ENCODE data around the gene RTN4R. TPM values are rescaled to one million over a fixed set of nuclear protein-coding genes. Genes with fewer than 3 reads are reported as not detected.

Gene RTN4R
- total and polyA plus RNA-seq, 2 of the 13 experiments (the other 11 are each of a cell fraction or from before 2014, with no cell fraction given): 0.22 to 0.77 TPM

GRCh38 chr22:20264614-20265452 is 3.3 kb downstream of the RTN4R start (continued):
- TF ChIP-seq BCL3 (CRISPR knock-in tag; IDR thresholded peaks at IDR 0.05): no peak
- TF ChIP-seq ZNF496 (CRISPR knock-in tag; IDR thresholded peaks at IDR 0.05; ENCODE audit: insufficient replicate concordance): no peak
- peak; percentile 48 for TF ChIP-seq ZNF687 (CRISPR knock-in tag; IDR thresholded peaks at IDR 0.05)
- TF ChIP-seq ETV6 (CRISPR knock-in tag; conservative IDR thresholded peaks at IDR 0.05): no peak
- TF ChIP-seq ZNF841 (CRISPR knock-in tag; IDR thresholded peaks at IDR 0.05; ENCODE audit: borderline replicate concordance): no peak
- peak; percentile 74 for TF ChIP-seq NR2C2 (CRISPR knock-in tag; IDR thresholded peaks at IDR 0.05; ENCODE audit: borderline replicate concordance)
- no peak for TF ChIP-seq ZSCAN20 (CRISPR knock-in tag; IDR thresholded peaks at IDR 0.05; ENCODE audit: borderline replicate concordance)
- no peak for TF ChIP-seq SCMH1 (CRISPR knock-in tag; IDR thresholded peaks at IDR 0.05; ENCODE audit: borderline replicate concordance)
- no peak for TF ChIP-seq HOXD1 (CRISPR knock-in tag; IDR thresholded peaks at IDR 0.05)
- TF ChIP-seq ZNF121 (CRISPR knock-in tag; IDR thresholded peaks at IDR 0.05): peak; percentile 92
- no peak for TF ChIP-seq HDAC1 (CRISPR knock-in tag; IDR thresholded peaks at IDR 0.05)
- no peak for TF ChIP-seq HOMEZ (CRISPR knock-in tag; IDR thresholded peaks at IDR 0.05; ENCODE audit: low read depth)
- TF ChIP-seq ZNF720 (CRISPR knock-in tag; IDR thresholded peaks at IDR 0.05): no peak
- no peak for TF ChIP-seq ZNF382 (CRISPR knock-in tag; IDR thresholded peaks at IDR 0.05; ENCODE audit: borderline replicate concordance)
- peak; percentile 67 for TF ChIP-seq ZNF629 (CRISPR knock-in tag; conservative IDR thresholded peaks at IDR 0.05)
- TF ChIP-seq ZNF484 (CRISPR knock-in tag; IDR thresholded peaks at IDR 0.05; ENCODE audit: borderline replicate concordance, low read depth): no peak
- TF ChIP-seq ZFP91 (CRISPR knock-in tag; IDR thresholded peaks at IDR 0.05; ENCODE audit: borderline replicate concordance): peak; percentile 31; the same call in 1 of the 2 replicates

All from HepG2 (cell line).